Neural progenitor cell (in vitro differentiated cells): ENCODE results near the gene PBXIP1. TPM values are rescaled to one million over a fixed set of nuclear protein-coding genes. Genes with fewer than 3 reads are reported as not detected.
"Not testable (repeated sequence)": the region's sequence is repeated elsewhere in the genome, so short reads cannot be mapped to it uniquely, and the experiment has no call there.

Experiments
- DNase-seq: peaks from one replicate; pipeline ENCODE4 v3.0.0-alpha.2; 2016; ENCODE audit warnings: low spot score
- H2AFZ ChIP-seq: fragments of 200-600 bp; sonication (generic); replicated peaks from 2 replicates; pipeline ENCODE4 v1.6.1; 2016; ENCODE audit warnings: antibody characterized with exemption
- H3F3A ChIP-seq: fragments of 200-600 bp; sonication (generic); 2 replicates; pipeline ENCODE4 v1.6.1; 2016; ENCODE audit warnings: antibody characterized with exemption, low read depth
- H3K27ac ChIP-seq: fragments of 200-600 bp; sonication (generic); 2 replicates; pipeline ENCODE4 v1.5.1; 2016; ENCODE audit warnings: mild to moderate bottlenecking
- H3K27me3 ChIP-seq: fragments of 200-600 bp; sonication (generic); 2 replicates; pipeline ENCODE4 v1.6.1; 2016; ENCODE audit warnings: mild to moderate bottlenecking, moderate library complexity
- H3K36me3 ChIP-seq: fragments of 200-600 bp; sonication (generic); 2 replicates; pipeline ENCODE4 v1.5.1; 2016
- H3K4me1 ChIP-seq: fragments of 200-600 bp; sonication (generic); 2 replicates; pipeline ENCODE4 v1.6.1; 2016; ENCODE audit warnings: mixed run types
- H3K4me2 ChIP-seq: fragments of 200-600 bp; sonication (generic); 2 replicates; pipeline ENCODE4 v1.6.1; 2016
- H3K4me3 ChIP-seq: fragments of 200-600 bp; sonication (generic); 2 replicates; pipeline ENCODE4 v1.5.1; 2016
- H3K79me2 ChIP-seq: fragments of 200-600 bp; sonication (generic); 2 replicates; pipeline ENCODE4 v1.6.1; 2016; ENCODE audit warnings: low read depth
- H3K9ac ChIP-seq: fragments of 200-600 bp; sonication (generic); 2 replicates; pipeline ENCODE4 v1.6.1; 2016
- H3K9me3 ChIP-seq: fragments of 200-600 bp; sonication (generic); 2 replicates; pipeline ENCODE4 v1.5.1; 2016; ENCODE audit warnings: low read depth
- H4K20me1 ChIP-seq: fragments of 200-600 bp; sonication (generic); 2 replicates; pipeline ENCODE4 v1.6.1; 2016; ENCODE audit warnings: low read depth
- H3K27ac Mint-ChIP-seq: 3 replicates; pipeline ENCODE4 v1.8.0; 2021; ENCODE audit warnings: mixed read lengths
- H3K27me3 Mint-ChIP-seq: 2 replicates; pipeline ENCODE4 v1.8.0; 2022; ENCODE audit warnings: low read depth, mild to moderate bottlenecking, inconsistent platforms, moderate library complexity, mixed read lengths; ENCODE audit not compliant: insufficient read depth
- H3K36me3 Mint-ChIP-seq: 3 replicates; pipeline ENCODE4 v1.8.0; 2021; ENCODE audit warnings: mixed read lengths
- H3K4me1 Mint-ChIP-seq: 3 replicates; pipeline ENCODE4 v1.8.0; 2021; ENCODE audit warnings: mixed read lengths
- H3K4me3 Mint-ChIP-seq: 3 replicates; pipeline ENCODE4 v1.8.0; 2021; ENCODE audit warnings: mild to moderate bottlenecking, moderate library complexity, mixed read lengths
- H3K9me3 Mint-ChIP-seq: 3 replicates; pipeline ENCODE4 v1.8.0; 2020; ENCODE audit warnings: mixed read lengths
- CTCF ChIP-seq: fragments of 200-600 bp; sonication (generic); IDR thresholded peaks from 2 replicates; pipeline ENCODE4 v1.5.1; 2017; ENCODE audit warnings: antibody characterized with exemption, mild to moderate bottlenecking
- EZH2 ChIP-seq: fragments of 200-600 bp; sonication (generic); IDR thresholded peaks from 2 replicates; pipeline ENCODE4 v1.6.1; 2017; ENCODE audit warnings: antibody characterized with exemption, mild to moderate bottlenecking, moderate library complexity
- EZH2phosphoT487 ChIP-seq: fragments of 200-600 bp; sonication (generic); IDR thresholded peaks from 2 replicates; pipeline ENCODE4 v1.6.1; 2017; ENCODE audit warnings: antibody characterized with exemption
- total RNA-seq: library from RNA; depleted of rRNA; stranded (reverse); fragments of >200 nt; gene quantifications from 2 replicates; pipeline ENCODE4 v1.2.3, GENCODE V29; 2015; ENCODE audit warnings: low replicate concordance

The PBXIP1 gene
- total RNA-seq, 1 donor from 2014 or later, result 21.4 TPM

GRCh38 chr1:154998201-154998780 is 42.4 kb upstream of the PBXIP1 start:
- H2AFZ ChIP-seq, result no peak overlapping the region
- no peaks in the 10 kb centered on the region for H4K20me1 ChIP-seq
- TF ChIP-seq EZH2 (no peak), CTCF (no peak), EZH2phosphoT487 (no peak)
- H3K4me3 Mint-ChIP-seq, result peak overlapping the region; percentile 59
- H3K4me1 Mint-ChIP-seq, result peaks cover 25% of the 10 kb centered on the region
- no peak overlapping the region for H3K9ac ChIP-seq
- H3K27me3 Mint-ChIP-seq, result peaks cover 7% of the 10 kb centered on the region
- no peak overlapping the region for H3K4me3 ChIP-seq
- no peaks in the 10 kb centered on the region for H3K9me3 ChIP-seq
- no peak overlapping the region for H3K4me2 ChIP-seq
- H3K27ac Mint-ChIP-seq, result no peak overlapping the region
- H3K27me3 ChIP-seq, result no peaks in the 10 kb centered on the region
- H3K36me3 ChIP-seq, result no peaks in the 10 kb centered on the region
- H3F3A ChIP-seq, result peaks cover 42% of the 10 kb centered on the region
- H3K27ac ChIP-seq, result no peak overlapping the region
- peaks cover 8% of the 10 kb centered on the region for H3K4me1 ChIP-seq
- H3K9me3 Mint-ChIP-seq, result no peaks in the 10 kb centered on the region
- no peaks in the 10 kb centered on the region for H3K36me3 Mint-ChIP-seq
- H3K79me2 ChIP-seq, result peaks cover 7% of the 10 kb centered on the region
- no peak for DNase-seq

- peaks cover 30% of the 10 kb centered on the region for H3K4me1 Mint-ChIP-seq
- no peaks in the 10 kb centered on the region for H3K9me3 Mint-ChIP-seq
- Histone ChIP-seq H3K9ac (no peak overlapping the region), H3K9me3 (no peaks in the 10 kb centered on the region), H3K4me1 (peaks cover 8% of the 10 kb centered on the region), H3K27me3 (no peaks in the 10 kb centered on the region), H3K4me2 (no peak overlapping the region), H3K79me2 (no peaks in the 10 kb centered on the region), H3K4me3 (no peak overlapping the region), H3F3A (peaks cover 46% of the 10 kb centered on the region), H3K27ac (no peak overlapping the region), H2AFZ (no peak overlapping the region), H3K36me3 (no peaks in the 10 kb centered on the region), H4K20me1 (no peaks in the 10 kb centered on the region)
- no peak for TF ChIP-seq EZH2
- TF ChIP-seq CTCF, result no peak
- TF ChIP-seq EZH2phosphoT487, result no peak
- H3K4me3 Mint-ChIP-seq, result no peak overlapping the region
- H3K27me3 Mint-ChIP-seq, result peaks cover 12% of the 10 kb centered on the region
- no peak for DNase-seq
- H3K36me3 Mint-ChIP-seq, result peaks cover 2% of the 10 kb centered on the region
- no peak overlapping the region for H3K27ac Mint-ChIP-seq
Observed at GRCh38 chr1:154996966-154997701, 41.2 kb upstream of the PBXIP1 start.

GRCh38 chr1:154995301-154995983 is 39.5 kb upstream of the PBXIP1 start:
- H4K20me1 ChIP-seq, H2AFZ ChIP-seq, H3K27ac Mint-ChIP-seq, H3K27me3 ChIP-seq, H3K36me3 Mint-ChIP-seq, H3K4me1 ChIP-seq, H3K9me3 Mint-ChIP-seq, H3K36me3 ChIP-seq, H3K4me3 ChIP-seq, H3K79me2 ChIP-seq, H3K4me3 Mint-ChIP-seq, H3K27ac ChIP-seq, H3K9ac ChIP-seq, H3K9me3 ChIP-seq, H3K4me2 ChIP-seq: not testable (repeated sequence)
- Mint-ChIP-seq H3K27me3 (peaks cover 12% of the 10 kb centered on the region), H3K4me1 (peaks cover 30% of the 10 kb centered on the region)
- TF ChIP-seq CTCF, result peak; percentile 58
- DNase-seq, result peak; percentile 69
- peaks cover 34% of the 10 kb centered on the region for H3F3A ChIP-seq
